CD8-positive, alpha-beta memory T cell (primary cell): ENCODE data around the gene AQP2. TPM values are rescaled to one million over a fixed set of nuclear protein-coding genes. Genes with fewer than 3 reads are reported as not detected.

Experiments
- CTCF ChIA-PET: fragments of 350-600 bp; sonication (Branson Sonifier 250); formaldehyde crosslinking; loops from one replicate; lab custom pipeline; 2021; ENCODE audit warnings: antibody characterized with exemption; lab: Charles Lee
- POLR2A ChIA-PET: fragments of 350-600 bp; sonication (Branson Sonifier 250); formaldehyde crosslinking; loops from one replicate; lab custom pipeline; 2021; ENCODE audit warnings: antibody characterized with exemption; lab: Charles Lee
- DNase-seq, 5 donors: peaks; one replicate each; pipeline versions ENCODE4 v3.0.0 to v3.0.0-alpha.2; 2020 to 2022; ENCODE audit warnings: mixed read lengths in 1 of 5
- H3K27ac ChIP-seq: one replicate; pipeline ENCODE4 v1.7.0; 2013; ENCODE audit warnings: low read depth, mild to moderate bottlenecking, low read length, moderate library complexity
- H3K27me3 ChIP-seq: 2 replicates; pipeline ENCODE4 v1.7.0; 2013; ENCODE audit warnings: low read length, mild to moderate bottlenecking; ENCODE audit not compliant: insufficient read depth, poor library complexity, severe bottlenecking
- H3K36me3 ChIP-seq: 2 replicates; pipeline ENCODE4 v1.7.0; 2013; ENCODE audit warnings: mild to moderate bottlenecking, low read length, moderate library complexity; ENCODE audit not compliant: insufficient read depth
- H3K4me1 ChIP-seq: 2 replicates; pipeline ENCODE4 v1.7.0; 2013; ENCODE audit warnings: mild to moderate bottlenecking, low read length, moderate library complexity; ENCODE audit not compliant: insufficient read depth
- H3K4me3 ChIP-seq: 2 replicates; pipeline ENCODE4 v1.7.0; 2013; ENCODE audit warnings: mild to moderate bottlenecking, low read length
- H3K9me3 ChIP-seq: 2 replicates; pipeline ENCODE4 v1.7.0; 2013; ENCODE audit warnings: mild to moderate bottlenecking, low read length
- H3K27ac Mint-ChIP-seq, 8 donors: one replicate each; pipeline ENCODE4 v1.8.0; 2020 to 2021; ENCODE audit warnings: mixed read lengths in 8 of 8, mild to moderate bottlenecking in 6 of 8, inconsistent platforms in 3 of 8, moderate library complexity in 3 of 8
- H3K27me3 Mint-ChIP-seq, 2 donors: one replicate each; pipeline ENCODE4 v1.8.0; 2020 to 2021; ENCODE audit warnings: mixed read lengths in 2 of 2, mild to moderate bottlenecking in 1 of 2, moderate library complexity in 1 of 2
- H3K36me3 Mint-ChIP-seq, 3 donors: one replicate each; pipeline ENCODE4 v1.8.0; 2020 to 2021; ENCODE audit warnings: mixed read lengths in 3 of 3, inconsistent platforms in 1 of 3, mild to moderate bottlenecking in 1 of 3
- H3K4me1 Mint-ChIP-seq, 3 donors: one replicate each; pipeline ENCODE4 v1.8.0; 2020 to 2021; ENCODE audit warnings: mixed read lengths in 3 of 3, inconsistent platforms in 1 of 3, mild to moderate bottlenecking in 1 of 3
- H3K4me3 Mint-ChIP-seq, 7 donors: one replicate each; pipeline ENCODE4 v1.8.0; 2020 to 2021; ENCODE audit warnings: mixed read lengths in 7 of 7, mild to moderate bottlenecking in 6 of 7, moderate library complexity in 4 of 7, inconsistent platforms in 2 of 7
- H3K9me3 Mint-ChIP-seq, 5 donors: one replicate each; pipeline ENCODE4 v1.8.0; 2020 to 2022; ENCODE audit warnings: mixed read lengths in 5 of 5, mild to moderate bottlenecking in 3 of 5, moderate library complexity in 2 of 5, inconsistent platforms in 1 of 5
- polyA plus RNA-seq: library from polyadenylated mRNA; unstranded; fragments of 300-500 nt; fragmentation: Illumina TruSeq; gene quantifications from one replicate; pipeline ENCODE4 v1.2.3, GENCODE V29; 2021
- total RNA-seq, 2 experiments: library from RNA; stranded (reverse); gene quantifications; one replicate each; pipeline ENCODE4 v1.2.3, GENCODE V29; 2021

The AQP2 gene
- total and polyA plus RNA-seq, 3 experiments from 2014 or later: not detected

DNA sequence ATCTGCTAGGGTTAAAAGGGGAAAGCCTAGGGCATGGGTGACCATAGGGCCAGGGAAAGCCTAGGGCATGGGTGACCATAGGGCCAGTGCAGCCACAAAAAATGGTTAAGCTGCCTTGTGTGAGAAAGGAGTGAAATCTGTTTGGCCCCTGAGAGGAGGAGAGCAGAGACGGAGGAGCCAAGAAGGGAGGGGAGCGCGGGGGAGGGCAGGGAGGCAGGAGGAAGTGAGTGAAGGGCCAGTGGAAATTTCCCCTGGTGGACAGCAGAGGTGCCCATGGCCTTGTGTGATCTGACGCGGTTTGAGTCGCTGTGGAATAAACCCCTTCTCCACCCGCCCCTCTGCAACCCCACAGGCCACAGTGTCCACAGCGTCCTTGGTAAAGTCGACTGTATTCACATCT, 21.6 kb downstream of the AQP2 start:
- DNase-seq: no peak

DNA sequence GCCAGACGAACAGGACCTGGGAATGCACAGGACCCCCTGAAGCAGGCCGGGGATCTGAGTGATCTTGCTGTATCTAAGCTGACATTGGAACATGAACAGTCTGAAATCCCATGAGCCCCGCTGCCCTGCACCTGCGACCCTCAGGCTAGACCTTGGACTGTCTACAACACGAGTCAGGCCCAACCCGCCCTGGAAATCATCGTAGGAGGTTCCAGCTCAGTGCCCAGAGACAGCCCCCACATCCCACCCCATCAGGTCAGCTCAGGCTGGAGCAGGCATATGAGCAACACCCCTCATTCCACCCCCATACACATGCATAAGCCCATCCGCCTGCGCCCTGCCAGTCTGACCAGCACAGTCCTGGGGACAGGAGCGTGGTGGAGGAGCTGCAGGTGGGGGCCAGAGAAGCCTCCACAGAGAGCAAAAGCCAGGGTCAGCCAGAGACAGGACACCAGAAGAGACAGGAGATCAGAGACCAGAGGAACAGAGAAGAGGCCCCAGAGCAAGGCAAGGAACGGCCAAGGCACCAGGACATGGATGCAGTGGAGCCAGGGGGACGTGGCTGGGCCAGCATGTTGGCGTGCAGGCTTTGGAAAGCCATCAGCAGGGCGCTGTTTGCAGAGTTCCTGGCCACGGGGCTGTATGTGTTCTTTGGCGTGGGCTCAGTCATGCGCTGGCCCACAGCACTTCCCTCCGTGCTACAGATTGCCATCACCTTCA, 22.3 kb downstream of the AQP2 start, which contains the start of gene AQP6:
Gene AQP6 (plus strand): TSS at position 307 of the 720 bp plus-strand sequence. CDS start 227 bp downstream, at position 534.
- Mint-ChIP-seq H3K9me3 (no peaks in the 10 kb centered on the region), H3K36me3 (no peaks in the 10 kb centered on the region), H3K27ac (peak within 1 kb of the TSS in 1 of 8 donors; percentile 54), H3K4me3 (no peak within 1 kb of the TSS), H3K27me3 (no peaks in the 10 kb centered on the region), H3K4me1 (no peaks in the 10 kb centered on the region)
- Histone ChIP-seq H3K4me1 (peaks cover 3% of the 10 kb centered on the region), H3K27ac (no peak within 1 kb of the TSS), H3K27me3 (peaks cover 13% of the 10 kb centered on the region), H3K4me3 (no peak within 1 kb of the TSS), H3K9me3 (no peaks in the 10 kb centered on the region), H3K36me3 (no peaks in the 10 kb centered on the region)
- POLR2A ChIA-PET: no interaction called here
- DNase-seq: no peak
- CTCF ChIA-PET: no interaction called here

More for the DNA sequence above, 21.6 kb downstream of the AQP2 start:
- Histone ChIP-seq H3K9me3 (no peaks in the 10 kb centered on the region), H3K4me3 (no peak overlapping the region), H3K27ac (no peak overlapping the region), H3K27me3 (peaks cover 13% of the 10 kb centered on the region), H3K4me1 (peaks cover 5% of the 10 kb centered on the region), H3K36me3 (no peaks in the 10 kb centered on the region)
- Mint-ChIP-seq H3K4me3 (no peak overlapping the region), H3K4me1 (peaks cover 0 to 4% (median 2%) of the 10 kb centered on the region in 3 donors), H3K27me3 (peaks cover under 1 to 1% of the 10 kb centered on the region in 2 donors), H3K36me3 (no peaks in the 10 kb centered on the region), H3K27ac (peak overlapping the region in 1 of 8 donors; percentile 54), H3K9me3 (no peaks in the 10 kb centered on the region)
- ChIA-PET CTCF (no interaction called here), POLR2A (no interaction called here)

GRCh38 chr12:49973361-49973830, 22.9 kb downstream of the AQP2 start:
- CTCF ChIA-PET: no interaction called here
- no peak overlapping the region for H3K4me3 Mint-ChIP-seq
- no peaks in the 10 kb centered on the region for H3K4me1 Mint-ChIP-seq

GRCh38 chr12:49974231-49974675, 23.7 kb downstream of the AQP2 start:
- Histone ChIP-seq H3K27me3 (peaks cover 6% of the 10 kb centered on the region), H3K4me3 (no peak overlapping the region), H3K36me3 (no peaks in the 10 kb centered on the region), H3K4me1 (no peaks in the 10 kb centered on the region), H3K9me3 (no peaks in the 10 kb centered on the region), H3K27ac (no peak overlapping the region)
- peaks cover 0 to 2% of the 10 kb centered on the region in 2 donors for H3K27me3 Mint-ChIP-seq
- H3K4me1 Mint-ChIP-seq: no peaks in the 10 kb centered on the region
- no peaks in the 10 kb centered on the region for H3K36me3 Mint-ChIP-seq
- no peak for DNase-seq
- H3K4me3 Mint-ChIP-seq: no peak overlapping the region
- H3K27ac Mint-ChIP-seq: no peak overlapping the region
- POLR2A ChIA-PET: no interaction called here
- CTCF ChIA-PET: no interaction called here
- no peaks in the 10 kb centered on the region for H3K9me3 Mint-ChIP-seq

More at GRCh38 chr12:49973361-49973830, 22.9 kb downstream of the AQP2 start:
- H3K4me3 ChIP-seq: no peak overlapping the region
- POLR2A ChIA-PET: no interaction called here
- no peaks in the 10 kb centered on the region for H3K36me3 ChIP-seq
- H3K27ac ChIP-seq: no peak overlapping the region
- H3K36me3 Mint-ChIP-seq: no peaks in the 10 kb centered on the region
- peaks cover 13% of the 10 kb centered on the region for H3K27me3 ChIP-seq
- H3K27ac Mint-ChIP-seq: no peak overlapping the region
- no peaks in the 10 kb centered on the region for H3K9me3 Mint-ChIP-seq
- no peaks in the 10 kb centered on the region for H3K9me3 ChIP-seq
- no peaks in the 10 kb centered on the region for H3K4me1 ChIP-seq
- DNase-seq: no peak
- peaks cover 0 to 2% of the 10 kb centered on the region in 2 donors for H3K27me3 Mint-ChIP-seq

GRCh38 chr12:49974677-49975317, 24.3 kb downstream of the AQP2 start:
- Mint-ChIP-seq H3K4me1 (no peaks in the 10 kb centered on the region), H3K27ac (peak overlapping the region in 1 of 8 donors; percentile 38), H3K27me3 (peaks cover 0 to 2% of the 10 kb centered on the region in 2 donors), H3K36me3 (no peaks in the 10 kb centered on the region), H3K4me3 (no peak overlapping the region), H3K9me3 (no peaks in the 10 kb centered on the region)
- ChIA-PET CTCF (interaction anchor here (2.4 kb wide), 1 partner anchor 8 kb away, joined by 14 read pairs; no protein-coding TSS in a partner anchor), POLR2A (no interaction called here)
- Histone ChIP-seq H3K27me3 (peaks cover 3% of the 10 kb centered on the region), H3K9me3 (no peaks in the 10 kb centered on the region), H3K4me3 (no peak overlapping the region), H3K36me3 (no peaks in the 10 kb centered on the region), H3K27ac (no peak overlapping the region), H3K4me1 (no peaks in the 10 kb centered on the region)
- DNase-seq: no peak

- Mint-ChIP-seq H3K4me1 (no peaks in the 10 kb centered on the region), H3K36me3 (no peaks in the 10 kb centered on the region), H3K27me3 (peaks cover 0 to 2% of the 10 kb centered on the region in 2 donors), H3K4me3 (no peak overlapping the region), H3K9me3 (no peaks in the 10 kb centered on the region), H3K27ac (no peak overlapping the region)
- Histone ChIP-seq H3K4me1 (no peaks in the 10 kb centered on the region), H3K27ac (no peak overlapping the region), H3K36me3 (no peaks in the 10 kb centered on the region), H3K4me3 (no peak overlapping the region), H3K27me3 (no peaks in the 10 kb centered on the region), H3K9me3 (no peaks in the 10 kb centered on the region)
- ChIA-PET POLR2A (no interaction called here), CTCF (interaction anchor here (2.4 kb wide), 1 partner anchor 8 kb away, joined by 14 read pairs; no protein-coding TSS in a partner anchor)
- DNase-seq: no peak
These were observed 24.8 kb downstream of the AQP2 start for GRCh38 chr12:49975318-49975761.

DNA sequence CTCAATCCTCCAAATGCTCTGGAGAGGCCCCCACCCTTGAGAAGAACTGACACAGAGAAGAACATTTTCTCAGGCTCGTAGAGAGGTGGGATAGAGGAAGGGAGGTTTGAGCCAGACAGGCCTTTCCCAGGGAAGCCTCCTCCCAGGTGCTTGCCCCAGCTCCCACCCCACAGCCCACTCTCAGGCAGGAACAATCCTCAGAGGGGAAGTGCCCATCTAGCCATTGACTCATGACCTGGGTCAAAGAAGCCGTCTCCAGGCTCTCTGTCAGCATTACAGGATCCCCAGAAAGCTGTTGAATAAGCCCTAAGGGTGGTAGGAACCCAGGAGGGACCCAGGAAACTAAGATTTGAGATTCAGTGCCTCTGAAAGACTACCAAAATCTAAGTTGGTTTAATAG, 26.0 kb downstream of the AQP2 start:
- Mint-ChIP-seq H3K4me3 (no peak overlapping the region), H3K9me3 (no peaks in the 10 kb centered on the region), H3K36me3 (no peaks in the 10 kb centered on the region), H3K4me1 (no peaks in the 10 kb centered on the region), H3K27ac (no peak overlapping the region), H3K27me3 (peaks cover 0 to 2% of the 10 kb centered on the region in 2 donors)
- H3K4me1 ChIP-seq: no peaks in the 10 kb centered on the region
- ChIA-PET POLR2A (no interaction called here), CTCF (interaction anchor here (2.4 kb wide), 1 partner anchor 9 kb away, joined by 14 read pairs; no protein-coding TSS in a partner anchor)
- H3K27ac ChIP-seq: no peak overlapping the region
- no peak overlapping the region for H3K4me3 ChIP-seq
- no peaks in the 10 kb centered on the region for H3K36me3 ChIP-seq
- no peaks in the 10 kb centered on the region for H3K27me3 ChIP-seq
- H3K9me3 ChIP-seq: no peaks in the 10 kb centered on the region
- no peak for DNase-seq

GRCh38 chr12:49978125-49978524, 27.6 kb downstream of the AQP2 start:
- Histone ChIP-seq H3K9me3 (no peaks in the 10 kb centered on the region), H3K36me3 (no peaks in the 10 kb centered on the region), H3K4me3 (no peak overlapping the region), H3K27ac (no peak overlapping the region), H3K27me3 (no peaks in the 10 kb centered on the region), H3K4me1 (no peaks in the 10 kb centered on the region)
- no peak overlapping the region for H3K27ac Mint-ChIP-seq
- CTCF ChIA-PET: interaction anchor here (1.1 to 9.0 kb wide), 2 partner anchors 11 to 61 kb away, joined by 3 to 62 read pairs; no protein-coding TSS in a partner anchor
- peak overlapping the region in 1 of 7 donors; percentile 9 for H3K4me3 Mint-ChIP-seq
- H3K27me3 Mint-ChIP-seq: peaks cover 0 to 2% of the 10 kb centered on the region in 2 donors
- H3K36me3 Mint-ChIP-seq: no peaks in the 10 kb centered on the region
- no peaks in the 10 kb centered on the region for H3K4me1 Mint-ChIP-seq
- POLR2A ChIA-PET: no interaction called here
- H3K9me3 Mint-ChIP-seq: no peaks in the 10 kb centered on the region
- DNase-seq: no peak
